ENCODE results near the gene PPP1R18.
A peak's percentile ranks its signal among the peaks of the same experiment; 100 is the strongest.
"Not testable (repeated sequence)": the region's sequence is repeated elsewhere in the genome, so short reads cannot be mapped to it uniquely, and the experiment has no call there.

Gene PPP1R18

DNA sequence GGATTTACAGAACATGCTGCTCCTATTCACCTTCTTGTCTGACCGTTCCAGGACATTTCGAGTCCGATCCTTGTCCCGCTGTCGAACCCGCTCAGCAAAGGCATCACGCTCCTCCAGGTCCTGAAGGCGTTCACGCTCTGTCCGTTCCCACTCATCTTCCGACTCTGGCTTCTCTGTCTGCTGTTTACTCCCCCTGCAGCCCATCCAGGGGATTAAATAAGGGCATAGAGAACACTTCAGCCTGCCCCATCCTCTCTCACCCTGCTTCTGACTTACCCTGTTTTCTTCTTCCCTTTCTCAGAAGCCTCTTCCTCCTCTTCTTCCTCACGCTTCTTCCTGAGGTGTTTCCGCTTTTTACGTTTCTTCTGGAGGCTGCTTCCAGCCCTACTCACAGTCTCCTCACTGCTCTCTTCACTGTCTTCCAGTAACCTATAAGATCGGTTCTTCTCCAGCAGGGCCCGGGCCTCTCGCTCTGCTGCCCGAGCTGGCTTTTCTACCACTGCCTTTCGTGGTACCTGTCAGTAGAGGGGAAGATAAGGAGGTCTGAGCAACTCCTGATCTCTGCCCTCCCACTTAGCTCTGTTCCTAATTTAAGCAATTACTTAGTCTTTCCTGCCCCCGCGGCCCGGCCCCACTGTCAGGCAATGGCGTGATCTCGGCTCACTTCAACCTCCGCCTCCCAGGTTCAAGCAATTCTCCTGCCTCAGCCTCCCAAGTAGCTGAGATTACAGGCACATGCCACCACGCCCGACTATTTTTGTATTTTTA lies 15.5 kb downstream of the PPP1R18 start:
- Histone ChIP-seq H3K9ac (ENCODE audit: low read depth, low read length) (no peak overlapping the region), H3K4me3 (ENCODE audit: low read length) (no peak overlapping the region), H3K4me1 (ENCODE audit: insufficient read depth, low read length) (no peaks in the 10 kb centered on the region), H3K27ac (ENCODE audit: low read length) (no peak overlapping the region), H3K9me3 (ENCODE audit: insufficient read depth, low read depth, low read length) (no peaks in the 10 kb centered on the region), H3K36me3 (ENCODE audit: insufficient read depth, low read depth, low read length) (peaks cover 32% of the 10 kb centered on the region), H3K27me3 (ENCODE audit: insufficient read depth, low read length) (no peaks in the 10 kb centered on the region)

DNA sequence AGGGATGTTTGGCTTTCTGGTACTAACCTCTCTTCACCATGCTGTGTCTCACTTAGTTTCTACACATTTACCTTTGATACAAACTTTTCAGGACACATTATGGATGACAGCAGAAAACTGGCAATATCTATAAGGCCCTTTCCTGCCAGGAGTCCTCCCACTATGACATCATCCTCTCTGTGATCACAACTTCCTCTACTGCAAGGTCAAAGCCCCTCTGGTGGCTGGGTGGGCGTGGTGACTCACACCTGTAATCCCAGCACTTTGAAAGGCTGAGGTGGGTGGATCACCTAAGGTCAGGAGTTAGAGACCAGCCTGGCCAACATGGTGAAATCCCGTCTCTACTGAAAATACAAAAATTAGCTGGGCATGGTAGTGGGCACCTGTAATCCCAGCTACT lies 20.1 kb downstream of the PPP1R18 start:
- peaks cover 73% of the 10 kb centered on the region for H3K36me3 ChIP-seq (ENCODE audit: insufficient read depth, low read depth, low read length)
- H3K4me1 ChIP-seq (ENCODE audit: insufficient read depth, low read length); H3K4me3 ChIP-seq (ENCODE audit: low read length); H3K9ac ChIP-seq (ENCODE audit: low read depth, low read length); H3K27ac ChIP-seq (ENCODE audit: low read length); H3K9me3 ChIP-seq (ENCODE audit: insufficient read depth, low read depth, low read length); H3K27me3 ChIP-seq (ENCODE audit: insufficient read depth, low read length): not testable (repeated sequence)

DNA sequence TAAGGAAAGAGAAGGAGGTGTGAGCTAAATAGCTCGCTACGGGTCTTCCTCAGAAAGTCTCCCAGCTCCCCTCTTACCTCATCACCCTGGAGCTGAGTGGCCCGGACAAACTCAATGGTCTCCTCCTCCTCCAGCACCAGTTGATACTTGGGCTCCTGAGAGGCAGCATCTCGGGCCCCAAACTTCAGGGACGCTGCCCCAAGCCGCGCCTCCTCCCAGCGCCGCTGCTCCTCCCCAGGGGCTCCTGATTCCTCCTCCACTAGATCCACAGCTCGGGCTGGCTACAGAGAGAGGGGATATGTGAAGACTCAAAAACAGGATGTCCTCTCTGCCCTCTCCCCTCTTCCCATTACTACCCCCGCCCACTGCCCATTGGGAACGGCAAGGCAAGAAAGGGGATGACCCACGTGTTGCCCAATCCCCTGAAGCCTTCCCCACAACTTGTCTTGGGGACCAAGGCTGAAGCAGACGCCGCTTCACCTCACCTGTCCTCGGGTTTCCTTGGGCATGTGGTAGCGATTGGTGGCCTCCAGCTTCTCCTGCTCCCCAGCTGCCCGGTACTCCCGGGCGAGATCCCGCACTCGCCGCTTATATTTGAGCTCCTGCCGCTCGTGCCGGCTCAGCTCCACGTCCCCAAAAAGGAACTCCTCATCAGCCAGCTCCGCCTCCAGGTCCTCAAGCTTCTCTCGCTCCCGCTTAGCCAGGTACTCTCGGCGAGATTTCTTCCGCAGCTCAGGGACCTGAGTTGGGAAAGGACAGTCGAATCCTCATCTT lies 21.3 kb downstream of the PPP1R18 start:
- no peak overlapping the region for H3K4me3 ChIP-seq (ENCODE audit: low read length)
- no peaks in the 10 kb centered on the region for H3K4me1 ChIP-seq (ENCODE audit: insufficient read depth, low read length)
- H3K36me3 ChIP-seq (ENCODE audit: insufficient read depth, low read depth, low read length), result peaks cover 73% of the 10 kb centered on the region
- H3K9me3 ChIP-seq (ENCODE audit: insufficient read depth, low read depth, low read length), result no peaks in the 10 kb centered on the region
- no peak overlapping the region for H3K27ac ChIP-seq (ENCODE audit: low read length)
- H3K9ac ChIP-seq (ENCODE audit: low read depth, low read length), result no peak overlapping the region
- H3K27me3 ChIP-seq (ENCODE audit: insufficient read depth, low read length), result no peaks in the 10 kb centered on the region

DNA sequence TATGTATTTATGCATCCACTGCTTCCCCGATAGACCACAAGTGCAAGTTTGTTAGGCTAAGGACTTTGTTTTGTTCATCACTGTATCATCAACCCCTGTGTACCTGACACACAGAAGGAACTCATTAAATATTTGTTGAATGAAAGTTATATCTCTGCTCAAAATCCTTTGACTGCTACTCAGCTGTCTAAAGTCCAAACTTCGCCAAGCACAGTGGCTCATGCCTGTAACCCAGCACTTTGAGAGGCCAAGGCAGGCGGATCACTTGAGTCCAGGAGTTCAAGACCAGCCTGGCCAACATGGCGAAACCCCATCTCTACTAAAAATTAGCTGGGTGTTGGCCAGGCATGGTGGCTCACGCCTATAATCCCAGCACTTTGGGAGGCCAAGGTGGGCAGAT lies 28.5 kb downstream of the PPP1R18 start:
- peaks cover 88% of the 10 kb centered on the region for H3K36me3 ChIP-seq (ENCODE audit: insufficient read depth, low read depth, low read length)
- not testable (repeated sequence) for H3K27me3 ChIP-seq (ENCODE audit: insufficient read depth, low read length); H3K9ac ChIP-seq (ENCODE audit: low read depth, low read length); H3K4me1 ChIP-seq (ENCODE audit: insufficient read depth, low read length); H3K27ac ChIP-seq (ENCODE audit: low read length); H3K4me3 ChIP-seq (ENCODE audit: low read length); H3K9me3 ChIP-seq (ENCODE audit: insufficient read depth, low read depth, low read length)

DNA sequence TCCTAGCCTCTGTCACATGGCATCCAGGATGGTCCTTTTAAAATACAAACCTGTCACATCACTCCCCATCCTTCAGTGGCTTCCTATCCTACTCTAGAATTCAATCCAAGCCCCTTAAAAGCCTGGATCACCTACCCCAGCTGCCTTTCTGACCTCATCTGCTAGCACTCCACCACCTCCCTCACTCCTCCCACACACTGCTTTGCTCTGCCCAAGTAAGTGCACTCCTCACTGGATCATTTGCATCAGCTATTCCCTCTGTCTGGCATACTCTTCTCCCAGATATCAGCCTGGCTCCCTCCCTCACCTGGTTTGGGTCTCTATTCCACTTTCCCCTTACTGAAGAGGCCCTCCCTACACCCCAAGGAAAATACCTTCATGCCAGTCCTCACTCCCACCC lies 29.0 kb downstream of the PPP1R18 start:
- H3K9ac ChIP-seq (ENCODE audit: low read depth, low read length), result no peak overlapping the region
- peaks cover 88% of the 10 kb centered on the region for H3K36me3 ChIP-seq (ENCODE audit: insufficient read depth, low read depth, low read length)
- H3K4me1 ChIP-seq (ENCODE audit: insufficient read depth, low read length), result no peaks in the 10 kb centered on the region
- no peaks in the 10 kb centered on the region for H3K9me3 ChIP-seq (ENCODE audit: insufficient read depth, low read depth, low read length)
- no peak overlapping the region for H3K27ac ChIP-seq (ENCODE audit: low read length)
- H3K27me3 ChIP-seq (ENCODE audit: insufficient read depth, low read length), result no peaks in the 10 kb centered on the region
- no peak overlapping the region for H3K4me3 ChIP-seq (ENCODE audit: low read length)

DNA sequence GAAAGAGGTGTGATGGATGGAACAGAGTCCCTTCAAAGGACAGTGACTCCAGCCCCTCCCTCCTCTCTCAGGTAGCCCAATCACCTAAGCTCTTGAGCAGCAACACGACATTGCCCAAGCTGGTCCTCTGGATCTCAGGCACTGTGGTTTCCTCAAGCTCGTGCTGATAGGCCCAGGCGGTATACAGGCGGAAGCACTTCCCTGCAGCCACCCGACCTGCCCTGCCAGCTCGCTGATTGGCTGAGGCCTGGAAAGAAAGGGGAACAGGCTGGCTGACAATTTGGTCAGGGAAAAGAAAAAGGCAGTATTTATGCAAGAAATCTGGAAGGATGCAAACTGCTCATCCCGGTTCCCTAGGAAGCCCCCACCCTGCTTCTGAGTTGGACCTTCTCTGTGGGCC lies 29.9 kb downstream of the PPP1R18 start:
- H3K27ac ChIP-seq (ENCODE audit: low read length), result no peak overlapping the region
- H3K4me3 ChIP-seq (ENCODE audit: low read length), result no peak overlapping the region
- peaks cover 88% of the 10 kb centered on the region for H3K36me3 ChIP-seq (ENCODE audit: insufficient read depth, low read depth, low read length)

DNA sequence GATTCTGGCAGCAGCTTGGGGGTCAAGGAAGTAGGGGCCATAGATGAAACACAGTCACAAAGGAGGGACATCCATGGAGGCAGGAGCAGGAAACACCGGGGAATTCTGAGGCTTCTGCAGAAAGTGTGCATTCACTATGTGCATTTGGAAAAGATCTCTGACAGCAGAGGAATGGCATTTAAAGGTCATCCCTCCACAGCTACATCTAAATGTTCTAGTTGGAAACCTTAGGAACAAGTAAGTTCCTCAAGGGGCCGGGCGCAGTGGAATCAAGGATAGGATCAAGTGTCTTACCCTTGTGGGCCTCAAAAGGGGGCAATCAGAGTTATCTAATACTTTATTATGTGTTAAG lies 30.7 kb downstream of the PPP1R18 start:
- no peaks in the 10 kb centered on the region for H3K4me1 ChIP-seq (ENCODE audit: insufficient read depth, low read length)
- H3K36me3 ChIP-seq (ENCODE audit: insufficient read depth, low read depth, low read length), result peaks cover 92% of the 10 kb centered on the region
- H3K9me3 ChIP-seq (ENCODE audit: insufficient read depth, low read depth, low read length), result no peaks in the 10 kb centered on the region
- H3K27me3 ChIP-seq (ENCODE audit: insufficient read depth, low read length), result no peaks in the 10 kb centered on the region
- no peak overlapping the region for H3K9ac ChIP-seq (ENCODE audit: low read depth, low read length)
- H3K27ac ChIP-seq (ENCODE audit: low read length), result no peak overlapping the region
- H3K4me3 ChIP-seq (ENCODE audit: low read length), result no peak overlapping the region

More for the DNA sequence above, 29.9 kb downstream of the PPP1R18 start:
- Histone ChIP-seq H3K27me3 (ENCODE audit: insufficient read depth, low read length) (no peaks in the 10 kb centered on the region), H3K4me1 (ENCODE audit: insufficient read depth, low read length) (no peaks in the 10 kb centered on the region), H3K9me3 (ENCODE audit: insufficient read depth, low read depth, low read length) (no peaks in the 10 kb centered on the region), H3K9ac (ENCODE audit: low read depth, low read length) (no peak overlapping the region)

DNA sequence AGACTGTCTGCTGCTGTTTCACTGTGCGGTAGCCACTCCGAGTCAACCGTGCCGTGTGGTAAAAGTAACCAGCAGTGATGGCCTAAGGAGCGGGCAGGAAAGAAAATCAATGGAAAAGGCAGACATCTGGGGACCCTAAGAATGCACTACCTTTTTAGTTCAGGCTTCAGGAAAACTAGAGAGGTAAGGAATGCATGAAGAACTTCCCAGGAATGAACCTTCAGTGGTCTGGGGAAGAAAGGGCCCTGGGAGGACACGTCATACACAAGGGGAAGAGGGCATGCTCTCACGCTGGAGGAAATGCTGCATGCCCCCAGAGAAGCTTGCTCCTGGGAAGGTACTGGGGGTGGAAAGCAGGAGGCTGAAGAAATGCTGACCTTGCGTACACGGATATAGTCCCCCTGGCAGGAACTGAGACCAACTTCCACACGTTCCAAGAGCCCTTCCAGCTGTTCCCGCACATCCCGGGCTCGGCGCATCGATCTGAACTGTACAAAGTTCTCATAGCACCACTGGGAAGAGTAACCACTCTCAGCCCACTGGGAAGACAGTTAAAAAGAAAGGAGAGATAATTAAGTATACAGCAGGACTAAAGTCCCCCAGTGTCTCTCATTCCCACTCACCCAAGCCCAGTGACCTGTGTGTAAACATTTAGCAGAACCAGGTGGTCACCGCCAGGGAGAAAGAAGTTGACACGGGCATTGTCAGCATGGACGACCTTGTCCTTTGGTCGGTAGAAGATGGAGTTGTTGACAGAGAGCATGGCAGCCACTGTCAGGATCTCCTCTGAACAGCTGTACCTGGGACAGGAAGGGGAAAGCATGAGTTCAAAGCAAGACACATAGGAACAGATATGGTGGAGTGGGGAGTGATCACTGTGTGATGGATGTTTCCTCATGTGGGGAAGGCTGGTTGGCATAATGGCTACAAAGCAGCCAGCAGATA lies 31.4 kb downstream of the PPP1R18 start:
- no peak overlapping the region for H3K27ac ChIP-seq (ENCODE audit: low read length)
- H3K36me3 ChIP-seq (ENCODE audit: insufficient read depth, low read depth, low read length), result peaks cover 89% of the 10 kb centered on the region
- H3K4me3 ChIP-seq (ENCODE audit: low read length), result no peak overlapping the region
- H3K27me3 ChIP-seq (ENCODE audit: insufficient read depth, low read length), result no peaks in the 10 kb centered on the region
- no peaks in the 10 kb centered on the region for H3K4me1 ChIP-seq (ENCODE audit: insufficient read depth, low read length)
- no peaks in the 10 kb centered on the region for H3K9me3 ChIP-seq (ENCODE audit: insufficient read depth, low read depth, low read length)
- H3K9ac ChIP-seq (ENCODE audit: low read depth, low read length), result no peak overlapping the region

DNA sequence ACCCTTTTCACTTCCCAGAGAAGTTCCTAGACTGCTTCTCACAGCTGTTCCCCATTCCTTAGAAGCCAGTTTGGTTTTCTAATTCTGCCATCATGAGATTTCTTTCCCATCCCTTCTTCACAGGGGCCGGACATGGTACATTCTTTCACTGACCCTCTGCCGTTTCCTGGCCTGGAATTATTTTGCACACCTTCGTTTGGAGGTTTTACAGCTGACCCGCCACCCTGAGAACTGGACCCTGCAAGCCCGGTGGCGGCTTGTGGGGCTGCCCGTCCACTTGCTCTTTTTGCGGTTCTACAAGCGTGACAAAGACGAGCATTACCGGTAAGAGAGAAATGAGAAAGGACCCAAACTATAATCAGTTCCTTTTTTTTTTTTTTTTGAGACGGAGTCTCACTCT lies 35.3 kb downstream of the PPP1R18 start:
- H3K27ac ChIP-seq (ENCODE audit: low read length), result no peak overlapping the region
- H3K4me1 ChIP-seq (ENCODE audit: insufficient read depth, low read length), result peaks cover under 1% of the 10 kb centered on the region; the same call in 1 of the 2 replicates
- no peaks in the 10 kb centered on the region for H3K27me3 ChIP-seq (ENCODE audit: insufficient read depth, low read length)
- no peak overlapping the region for H3K4me3 ChIP-seq (ENCODE audit: low read length)
- H3K9me3 ChIP-seq (ENCODE audit: insufficient read depth, low read depth, low read length), result no peaks in the 10 kb centered on the region
- H3K9ac ChIP-seq (ENCODE audit: low read depth, low read length), result no peak overlapping the region
- peaks cover 60% of the 10 kb centered on the region for H3K36me3 ChIP-seq (ENCODE audit: insufficient read depth, low read depth, low read length)

DNA sequence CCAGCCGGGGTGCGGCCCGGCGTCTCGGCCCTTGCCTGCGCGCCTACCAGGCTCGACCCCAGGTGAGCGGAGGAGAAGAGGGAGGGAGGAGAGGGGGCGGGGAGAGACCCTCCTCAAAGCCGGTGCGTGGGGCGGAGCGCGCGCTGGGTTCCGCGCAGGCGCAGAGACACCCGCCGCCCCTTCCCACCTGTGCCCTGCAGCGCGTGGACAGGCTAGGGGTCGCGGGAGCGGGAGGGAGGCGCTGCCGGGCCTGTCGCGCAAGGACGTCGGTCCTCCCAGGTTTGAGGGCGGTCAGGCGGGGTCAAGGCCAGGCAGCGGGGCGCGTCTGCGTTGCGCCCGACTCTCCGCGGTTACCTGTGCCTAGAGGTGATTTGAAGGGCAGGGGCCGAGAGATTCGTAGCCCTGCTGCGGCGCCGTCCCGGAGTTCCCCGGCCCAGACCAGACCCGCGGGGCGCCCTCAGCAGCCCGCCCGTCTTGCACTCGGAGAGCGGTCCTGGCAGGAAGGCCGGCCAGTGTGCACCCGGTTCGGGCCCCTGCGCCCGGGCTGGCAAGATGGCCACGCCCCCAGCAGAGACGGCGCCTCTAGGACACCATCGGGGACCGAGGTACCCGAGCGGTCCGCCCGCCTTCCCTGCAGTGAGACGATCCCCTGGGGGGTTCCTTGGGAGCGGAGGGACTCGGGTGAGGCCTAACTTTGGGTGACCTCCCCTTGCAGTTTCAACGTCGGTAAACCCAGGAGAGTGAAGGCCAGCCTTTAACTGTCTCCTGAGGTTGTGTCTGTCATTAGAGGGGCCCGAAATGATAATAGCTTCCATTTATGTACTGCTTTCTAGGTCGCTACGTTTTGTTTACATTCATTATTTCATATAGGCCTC lies 39.0 kb downstream of the PPP1R18 start:
- peak overlapping the region; percentile 92 for H3K9ac ChIP-seq (ENCODE audit: low read depth, low read length)
- H3K27me3 ChIP-seq (ENCODE audit: insufficient read depth, low read length), result no peaks in the 10 kb centered on the region
- peak overlapping the region; percentile 87 for H3K27ac ChIP-seq (ENCODE audit: low read length)
- H3K4me3 ChIP-seq (ENCODE audit: low read length), result peak overlapping the region; percentile 89
- H3K9me3 ChIP-seq (ENCODE audit: insufficient read depth, low read depth, low read length), result no peaks in the 10 kb centered on the region
- H3K36me3 ChIP-seq (ENCODE audit: insufficient read depth, low read depth, low read length), result peaks cover 53% of the 10 kb centered on the region
- H3K4me1 ChIP-seq (ENCODE audit: insufficient read depth, low read length), result peaks cover 5% of the 10 kb centered on the region; the same call in 1 of the 2 replicates

All from iPS-20b (cell line).